Spleen (tissue), 11 donors: ENCODE results near the gene KCTD10. TPM values are rescaled to one million over a fixed set of nuclear protein-coding genes. Genes with fewer than 3 reads are reported as not detected.

ENCODE experiments used
- DNase-seq: peaks from one replicate; pipeline ENCODE4 v3.0.0-alpha.2; 2020
- H3K27ac ChIP-seq, 8 donors: fragments of 200-600 bp; sonication (generic) in 7 of 8; 1 replicate in 4 of 8; 2 replicates in 4 of 8; pipeline versions ENCODE4 v1.5.0 to v1.8.0; 2016 to 2021; ENCODE audit warnings: inconsistent platforms in 4 of 8, mild to moderate bottlenecking in 4 of 8, moderate library complexity in 1 of 8
- H3K27me3 ChIP-seq, 7 donors: fragments of 200-600 bp; sonication (generic) in 6 of 7; replicated peaks in 1 of 7; 1 replicate in 4 of 7; 2 replicates in 3 of 7; pipeline versions ENCODE4 v1.5.0 to v1.8.0; 2016 to 2021; ENCODE audit warnings: inconsistent platforms in 3 of 7, mild to moderate bottlenecking in 1 of 7
- H3K36me3 ChIP-seq, 6 donors: fragments of 200-600 bp; sonication (generic) in 5 of 6; 1 replicate in 4 of 6; 2 replicates in 2 of 6; pipeline versions ENCODE4 v1.5.0 to v1.8.0; 2016 to 2021; ENCODE audit warnings: inconsistent platforms in 2 of 6
- H3K4me1 ChIP-seq, 6 donors: fragments of 200-600 bp; sonication (generic) in 5 of 6; 1 replicate in 3 of 6; 2 replicates in 3 of 6; pipeline versions ENCODE4 v1.5.0 to v1.8.0; 2016 to 2021; ENCODE audit warnings: inconsistent platforms in 3 of 6
- H3K4me3 ChIP-seq, 8 donors: fragments of 200-600 bp; sonication (generic) in 7 of 8; 1 replicate in 4 of 8; 2 replicates in 4 of 8; pipeline versions ENCODE4 v1.5.0 to v1.8.0; 2016 to 2021; ENCODE audit warnings: inconsistent platforms in 4 of 8, mild to moderate bottlenecking in 4 of 8, moderate library complexity in 2 of 8
- H3K9me3 ChIP-seq, 8 donors: fragments of 200-600 bp; sonication (generic) in 7 of 8; 1 replicate in 4 of 8; 2 replicates in 4 of 8; pipeline versions ENCODE4 v1.5.0 to v1.8.0; 2016 to 2021; ENCODE audit warnings: inconsistent platforms in 4 of 8
- CTCF ChIP-seq, 11 experiments: fragments of 200-600 bp in 7 of 11; fragments of 450-650 bp in 4 of 11; sonication (generic) in 4 of 11; IDR thresholded peaks in 8 of 11; conservative IDR thresholded peaks in 3 of 11; 1 replicate in 7 of 11; 2 replicates in 4 of 11; pipeline versions ENCODE4 v1.4.0 to v1.8.0; 2016 to 2021; ENCODE audit warnings: antibody characterized with exemption in 11 of 11, inconsistent platforms in 4 of 11, mild to moderate bottlenecking in 1 of 11
- POLR2A ChIP-seq, 3 donors: fragments of 450-650 bp; IDR thresholded peaks; one replicate each; pipeline ENCODE4 v1.5.1; 2017; ENCODE audit warnings: antibody characterized with exemption in 3 of 3, mild to moderate bottlenecking in 1 of 3
- POLR2AphosphoS5 ChIP-seq, 3 donors: sonication (generic); formaldehyde crosslinking; IDR thresholded peaks; one replicate each; pipeline ENCODE4 v1.5.1; 2017; ENCODE audit warnings: antibody characterized with exemption in 3 of 3
- WGBS, 5 donors: extraction: QIAGEN DNeasy Blood & Tissue Kit in 3 of 5; methylation state at CpG; one replicate each; pipeline versions ENCODE4 v1.1.5 to v1.1.7; 2013 to 2018; 5-methylcytosine and 5-hydroxymethylcytosine counted together
- intact Hi-C: fragments of 100-400 bp; cut with DNase I; formaldehyde crosslinking; loops from one replicate; pipeline ENCODE4 v1.15.0; 2023; ENCODE audit warnings: low total_unique reads
- polyA plus RNA-seq, 3 donors: library from polyadenylated mRNA; stranded (reverse); fragments of 200-250 nt; gene quantifications; one replicate each; pipeline ENCODE4 v1.2.1, GENCODE V29; 2013
- total RNA-seq, 7 donors: library from RNA; depleted of rRNA in 3 of 7; stranded (reverse); fragments of >200 nt in 3 of 7; fragmentation: NEBNext Ultra II Directional in 4 of 7; extraction: Animal tissue kit (Norgen Biotek cat#: 25700) in 4 of 7; gene quantifications; one replicate each; pipeline versions ENCODE4 v1.1.0 to v1.2.1, GENCODE V29; 2016 to 2021
- donor health status: healthy with polysubstance abuse.
- donor health status: DM: no; HTN: no; CAD: no; lungs with moderate emphysema.
- donor health status: DM: no; HTN: no; CAD: no.
- donor health status: Bipolar disorder and iron deficiency.
- donor health status: healthy.
- donor health status: DM: no; HTN: no; CAD: no.
- donor health status: DM: yes; HTN: yes; CAD: no.

Gene KCTD10
- total and polyA plus RNA-seq, 10 donors = 10.4 to 72.5 (median 48.1) TPM

DNA sequence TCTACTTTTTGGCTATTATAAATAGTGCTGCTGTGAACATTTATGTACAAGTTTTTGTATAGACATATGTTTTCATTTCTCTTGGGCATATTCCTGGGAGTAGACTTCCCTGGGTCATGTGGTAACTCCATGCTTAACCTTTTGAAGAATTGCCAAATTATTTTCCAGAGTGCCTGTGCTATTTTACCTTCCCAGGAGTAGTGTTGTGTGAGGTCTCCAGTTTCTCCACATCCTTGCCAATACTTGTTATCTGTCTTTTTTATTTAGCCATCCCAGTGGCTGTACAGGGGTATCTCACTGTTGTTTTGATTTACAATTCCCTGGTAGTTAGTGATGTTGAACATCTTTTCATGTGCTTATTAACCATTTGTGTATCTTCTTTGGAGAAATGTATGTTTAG lies 19.2 kb upstream of the KCTD10 start:
- H3K36me3 ChIP-seq = peaks cover 0 to 100% (median 85%) of the 10 kb centered on the region in 6 donors
- no peaks in the 10 kb centered on the region for H3K9me3 ChIP-seq
- H3K4me1 ChIP-seq = no peaks in the 10 kb centered on the region
- H3K27ac ChIP-seq = no peak overlapping the region
- DNase-seq = no peak
- intact Hi-C loops = no loop called here
- TF ChIP-seq POLR2AphosphoS5 (IDR thresholded peaks at IDR 0.05) = no peak
- no peak for TF ChIP-seq POLR2A (IDR thresholded peaks at IDR 0.05)
- no peak for TF ChIP-seq CTCF (IDR thresholded peaks at IDR 0.05 in 8 of 11, conservative IDR thresholded peaks at IDR 0.05 in 3 of 11)
- H3K27me3 ChIP-seq = no peaks in the 10 kb centered on the region
- H3K4me3 ChIP-seq = no peak overlapping the region

- TF ChIP-seq POLR2AphosphoS5 (IDR thresholded peaks at IDR 0.05) = no peak
- TF ChIP-seq CTCF (IDR thresholded peaks at IDR 0.05 in 8 of 11, conservative IDR thresholded peaks at IDR 0.05 in 3 of 11) = no peak
- TF ChIP-seq POLR2A (IDR thresholded peaks at IDR 0.05) = no peak
- H3K4me1 ChIP-seq = no peaks in the 10 kb centered on the region
- no peaks in the 10 kb centered on the region for H3K9me3 ChIP-seq
- intact Hi-C loops = no loop called here
- no peaks in the 10 kb centered on the region for H3K27me3 ChIP-seq
- no peak overlapping the region for H3K4me3 ChIP-seq
- H3K36me3 ChIP-seq = peaks cover 4 to 100% (median 85%) of the 10 kb centered on the region in 6 donors
- no peak for DNase-seq
- H3K27ac ChIP-seq = no peak overlapping the region
Measured at GRCh38 chr12:109495012-109495411, 17.9 kb upstream of the KCTD10 start.

- DNase-seq = no peak
- Histone ChIP-seq H3K9me3 (no peaks in the 10 kb centered on the region), H3K36me3 (peaks cover 8 to 100% (median 85%) of the 10 kb centered on the region in 6 donors), H3K27ac (no peak overlapping the region), H3K27me3 (no peaks in the 10 kb centered on the region), H3K4me1 (no peaks in the 10 kb centered on the region), H3K4me3 (no peak overlapping the region)
- intact Hi-C loops = no loop called here
- TF ChIP-seq CTCF (IDR thresholded peaks at IDR 0.05 in 8 of 11, conservative IDR thresholded peaks at IDR 0.05 in 3 of 11) (no peak), POLR2A (IDR thresholded peaks at IDR 0.05) (no peak), POLR2AphosphoS5 (IDR thresholded peaks at IDR 0.05) (no peak)
- 89 to 97% (median 90%) methylated on average over 7 of the region's 7 CpGs for WGBS, 5 donors
Measured at GRCh38 chr12:109494348-109494881, 17.3 kb upstream of the KCTD10 start.

- H3K27me3 ChIP-seq = no peaks in the 10 kb centered on the region
- H3K9me3 ChIP-seq = no peaks in the 10 kb centered on the region
- intact Hi-C loops = no loop called here
- H3K4me1 ChIP-seq = no peaks in the 10 kb centered on the region
- no peak for TF ChIP-seq POLR2AphosphoS5 (IDR thresholded peaks at IDR 0.05)
- 96 to 100% (median 97%) methylated on average over 1 of the region's 1 CpG for WGBS, 5 donors
- no peak for DNase-seq
- no peak overlapping the region for H3K4me3 ChIP-seq
- H3K27ac ChIP-seq = no peak overlapping the region
- H3K36me3 ChIP-seq = peaks cover 8 to 100% (median 85%) of the 10 kb centered on the region in 6 donors
Measured at GRCh38 chr12:109493938-109494337, 16.8 kb upstream of the KCTD10 start.

GRCh38 chr12:109493090-109493489 lies 16.0 kb upstream of the KCTD10 start:
- Histone ChIP-seq H3K4me1 (no peaks in the 10 kb centered on the region), H3K27ac (no peak overlapping the region), H3K36me3 (peaks cover 8 to 100% (median 85%) of the 10 kb centered on the region in 6 donors), H3K27me3 (no peaks in the 10 kb centered on the region), H3K9me3 (no peaks in the 10 kb centered on the region), H3K4me3 (no peak overlapping the region)
- TF ChIP-seq POLR2A (IDR thresholded peaks at IDR 0.05) = no peak
- no peak for TF ChIP-seq CTCF (IDR thresholded peaks at IDR 0.05 in 8 of 11, conservative IDR thresholded peaks at IDR 0.05 in 3 of 11)
- TF ChIP-seq POLR2AphosphoS5 (IDR thresholded peaks at IDR 0.05) = no peak
- DNase-seq = no peak
- intact Hi-C loops = no loop called here
